ENCODE data around the gene IPPK. TPM values are rescaled to one million over a fixed set of nuclear protein-coding genes. Genes with fewer than 3 reads are reported as not detected.

The IPPK gene
- total RNA-seq, 4 donors from 2014 or later = 41.8 to 86.9 (median 46.1) TPM

DNA sequence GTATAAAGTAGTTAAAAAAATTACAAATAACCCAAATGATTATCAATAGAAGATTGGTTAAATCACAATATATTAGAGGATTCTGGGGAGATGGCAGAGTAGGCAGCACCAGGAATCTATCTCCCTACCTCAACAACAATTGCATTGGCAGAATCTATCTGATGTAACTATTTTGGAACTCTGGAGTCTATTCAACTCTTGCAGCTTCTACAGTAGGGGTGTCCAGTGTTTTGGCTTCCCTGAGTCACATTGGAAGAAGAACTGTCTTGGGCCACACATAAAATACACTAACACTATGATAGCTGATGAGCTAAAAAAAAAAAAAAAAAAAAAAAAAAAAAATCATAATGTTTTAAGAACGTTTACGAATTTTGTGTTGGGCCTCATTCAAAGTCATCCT lies 104.9 kb downstream of the IPPK start:
- no peak overlapping the region for H3K4me3 ChIP-seq
- 80 to 84% methylated on average over 2 of the region's 2 CpGs for WGBS, 2 donors
- no peak overlapping the region for H3K27ac ChIP-seq
- H3K9me3 ChIP-seq = no peaks in the 10 kb centered on the region
- peaks cover 6 to 43% (median 8%) of the 10 kb centered on the region in 3 donors for H3K4me1 ChIP-seq
- H3K36me3 ChIP-seq = no peaks in the 10 kb centered on the region
- no peaks in the 10 kb centered on the region for H3K27me3 ChIP-seq
- intact Hi-C loops (cut with DNase I) = no loop called here
- TF ChIP-seq, protein P1, sequence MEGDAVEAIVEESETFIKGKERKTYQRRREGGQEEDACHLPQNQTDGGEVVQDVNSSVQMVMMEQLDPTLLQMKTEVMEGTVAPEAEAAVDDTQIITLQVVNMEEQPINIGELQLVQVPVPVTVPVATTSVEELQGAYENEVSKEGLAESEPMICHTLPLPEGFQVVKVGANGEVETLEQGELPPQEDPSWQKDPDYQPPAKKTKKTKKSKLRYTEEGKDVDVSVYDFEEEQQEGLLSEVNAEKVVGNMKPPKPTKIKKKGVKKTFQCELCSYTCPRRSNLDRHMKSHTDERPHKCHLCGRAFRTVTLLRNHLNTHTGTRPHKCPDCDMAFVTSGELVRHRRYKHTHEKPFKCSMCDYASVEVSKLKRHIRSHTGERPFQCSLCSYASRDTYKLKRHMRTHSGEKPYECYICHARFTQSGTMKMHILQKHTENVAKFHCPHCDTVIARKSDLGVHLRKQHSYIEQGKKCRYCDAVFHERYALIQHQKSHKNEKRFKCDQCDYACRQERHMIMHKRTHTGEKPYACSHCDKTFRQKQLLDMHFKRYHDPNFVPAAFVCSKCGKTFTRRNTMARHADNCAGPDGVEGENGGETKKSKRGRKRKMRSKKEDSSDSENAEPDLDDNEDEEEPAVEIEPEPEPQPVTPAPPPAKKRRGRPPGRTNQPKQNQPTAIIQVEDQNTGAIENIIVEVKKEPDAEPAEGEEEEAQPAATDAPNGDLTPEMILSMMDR (IDR thresholded peaks at IDR 0.05) = no peak
- TF ChIP-seq POLR2A (IDR thresholded peaks at IDR 0.05) = no peak
- no peak for DNase-seq

DNA sequence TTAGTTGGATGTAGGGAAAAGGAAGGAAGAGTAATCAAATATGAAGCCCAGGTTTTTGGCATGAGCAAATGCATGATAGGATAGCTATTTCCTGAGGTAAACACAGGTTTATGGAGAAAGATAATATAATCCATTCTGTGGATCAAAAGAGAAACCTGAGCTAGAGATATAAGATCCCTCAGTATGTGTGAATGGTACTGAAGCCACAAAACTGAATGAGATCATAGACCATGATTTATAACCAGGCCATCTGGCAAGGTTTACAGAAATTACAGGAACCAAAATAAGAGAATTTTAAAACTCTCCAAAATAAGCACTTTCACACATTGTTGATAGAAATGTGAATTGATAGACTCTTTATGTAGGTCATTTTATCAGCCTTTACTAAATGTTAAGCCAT lies 105.4 kb downstream of the IPPK start:
- H3K27ac ChIP-seq = no peak overlapping the region
- TF ChIP-seq POLR2A (IDR thresholded peaks at IDR 0.05) = no peak
- TF ChIP-seq, protein P1 (IDR thresholded peaks at IDR 0.05) = no peak
- H3K4me1 ChIP-seq = peaks cover 6 to 43% (median 8%) of the 10 kb centered on the region in 3 donors
- H3K36me3 ChIP-seq = no peaks in the 10 kb centered on the region
- DNase-seq = no peak
- no peaks in the 10 kb centered on the region for H3K27me3 ChIP-seq
- H3K4me3 ChIP-seq = no peak overlapping the region
- H3K9me3 ChIP-seq = no peaks in the 10 kb centered on the region
- intact Hi-C loops (cut with DNase I) = no loop called here

Other genes with a start within 250 kb of the IPPK start
- 10 to 100 TPM in 1 of 4 donors, 1 to 10 TPM in 2, under 1 TPM in 1; 0.11 to 21.9 (median 2.4) TPM for gene OMD, start 245.7 kb downstream of the IPPK start, total RNA-seq
- gene ASPN, start 187.6 kb downstream of the IPPK start, total RNA-seq = 1 to 10 TPM in 2 of 4 donors, under 1 TPM in 2; 0.34 to 7.4 (median 1.8) TPM
- 10 to 100 TPM in 1 of 4 donors, 1 to 10 TPM in 2, under 1 TPM in 1; 0.57 to 13.1 (median 3.5) TPM for gene ECM2, start 134.1 kb downstream of the IPPK start, total RNA-seq
- gene BICD2, start 94.7 kb upstream of the IPPK start, total RNA-seq = 100 to 1,000 TPM in 1 of 4 donors, 10 to 100 TPM in 3; 81.7 to 116 (median 91.1) TPM
- 1 to 10 TPM; 2.4 to 8.8 (median 5.0) TPM for gene ZNF484, start 207.9 kb upstream of the IPPK start, total RNA-seq